ENCODE data around the gene MBD2. TPM values are rescaled to one million over a fixed set of nuclear protein-coding genes. Genes with fewer than 3 reads are reported as not detected.
A peak's percentile ranks its signal among the peaks of the same experiment; 100 is the strongest.

Gene MBD2
- total RNA-seq, 1 donor, result 9.2 TPM

DNA sequence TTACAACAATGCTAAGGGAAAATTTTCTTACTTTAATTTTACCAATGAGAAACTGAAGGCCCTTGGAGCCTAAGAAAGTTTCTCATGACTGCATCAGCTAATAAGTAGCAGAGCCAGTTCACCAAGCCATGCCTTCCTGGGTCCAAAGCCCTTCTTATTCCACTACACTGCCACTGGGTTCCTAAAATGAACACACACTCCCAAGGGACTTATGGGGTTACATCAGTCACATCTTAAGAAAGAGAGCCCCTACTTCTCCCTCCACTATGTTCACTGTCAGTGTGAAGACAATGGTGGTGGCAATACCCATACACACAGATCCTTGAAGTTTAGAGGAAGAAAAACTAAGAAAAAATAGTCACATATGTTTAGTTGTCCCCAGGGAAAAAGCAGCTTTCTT, 20.6 kb downstream of the MBD2 start:
- DNase-seq (ENCODE audit: low read depth in 2 of 3, low spot score in 2 of 3), result no peak

GRCh38 chr18:54202851-54203250, 21.6 kb downstream of the MBD2 start:
- no peak for DNase-seq (ENCODE audit: low read depth in 2 of 3, low spot score in 2 of 3)

DNA sequence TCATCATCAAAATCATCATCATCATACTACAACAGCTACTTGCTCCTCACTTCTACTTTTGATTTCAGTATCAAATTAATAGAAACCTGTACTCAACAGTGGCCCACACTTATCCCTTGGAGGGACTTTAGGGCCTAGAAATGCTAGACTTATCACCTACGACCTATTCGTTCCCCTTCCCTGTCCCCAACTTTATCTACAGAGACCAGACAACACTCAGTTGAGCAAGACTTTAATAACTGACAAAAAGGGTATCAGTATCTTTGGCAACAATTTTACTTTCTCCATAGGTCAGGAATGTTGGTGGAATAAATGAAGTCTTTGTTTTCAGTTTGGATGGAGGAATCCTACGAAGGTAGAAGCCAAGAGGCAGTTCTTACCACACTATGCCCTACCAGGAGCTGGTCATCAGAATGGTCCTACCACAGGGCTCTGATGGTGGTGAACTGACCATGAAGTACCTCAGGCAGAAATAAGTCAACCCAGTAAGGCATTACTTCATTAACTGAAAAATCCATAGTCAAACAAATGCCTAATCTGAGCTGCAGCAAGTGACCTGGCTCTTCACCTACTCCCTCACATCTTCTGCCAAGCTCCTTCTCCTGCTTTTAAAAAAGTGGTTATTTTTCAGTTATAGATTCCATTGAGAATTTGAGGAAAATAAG, 26.6 kb downstream of the MBD2 start:
- DNase-seq (ENCODE audit: low read depth in 2 of 3, low spot score in 2 of 3), result no peak

DNA sequence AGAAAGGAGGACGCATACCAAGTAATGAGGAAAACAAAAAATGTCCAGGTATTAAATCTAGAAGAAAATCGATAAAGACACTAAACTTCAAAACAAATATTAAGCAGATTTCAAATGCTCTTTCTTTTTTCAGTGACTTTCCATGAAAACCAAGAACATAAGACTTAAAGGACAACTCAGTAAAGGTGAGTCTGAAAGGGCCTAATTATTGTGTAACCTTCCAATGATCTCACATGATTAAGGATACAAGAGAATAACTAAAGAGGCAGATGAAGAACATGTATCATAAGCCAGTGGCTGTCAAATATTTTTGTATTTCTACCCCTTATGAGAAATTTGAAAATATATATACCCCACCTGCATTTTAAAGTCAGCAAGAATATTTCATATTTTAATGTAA, 30.7 kb downstream of the MBD2 start:
- DNase-seq (ENCODE audit: low read depth in 2 of 3, low spot score in 2 of 3), result no peak

DNA sequence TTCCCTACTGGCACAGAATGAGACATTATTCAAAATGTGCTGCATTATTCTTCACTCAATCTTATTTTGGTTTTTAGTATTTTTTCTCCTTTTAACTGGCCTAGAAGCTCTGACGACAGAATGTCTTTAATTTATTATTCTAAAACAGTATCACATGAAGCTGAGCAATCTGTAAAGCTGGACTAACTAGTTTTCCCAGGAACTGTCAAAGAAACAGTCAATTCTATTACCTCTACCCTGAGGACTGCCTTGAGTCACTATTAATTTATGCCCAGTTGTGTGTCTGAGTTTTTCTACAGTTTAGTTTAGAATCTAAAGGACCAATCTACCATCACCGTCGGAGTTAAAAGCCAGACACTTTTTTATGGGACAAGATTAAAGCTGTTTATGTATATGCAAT, 31.6 kb downstream of the MBD2 start:
- no peak for DNase-seq (ENCODE audit: low read depth in 2 of 3, low spot score in 2 of 3)

GRCh38 chr18:54192415-54192814, 32.1 kb downstream of the MBD2 start:
- DNase-seq (ENCODE audit: low read depth in 2 of 3, low spot score in 2 of 3), result no peak

GRCh38 chr18:54191352-54191751, 33.1 kb downstream of the MBD2 start:
- DNase-seq (ENCODE audit: low read depth in 2 of 3, low spot score in 2 of 3), result no peak

- DNase-seq (ENCODE audit: low read depth in 2 of 3, low spot score in 2 of 3), result no peak
Measured at GRCh38 chr18:54187372-54187771, 37.1 kb downstream of the MBD2 start.

DNA sequence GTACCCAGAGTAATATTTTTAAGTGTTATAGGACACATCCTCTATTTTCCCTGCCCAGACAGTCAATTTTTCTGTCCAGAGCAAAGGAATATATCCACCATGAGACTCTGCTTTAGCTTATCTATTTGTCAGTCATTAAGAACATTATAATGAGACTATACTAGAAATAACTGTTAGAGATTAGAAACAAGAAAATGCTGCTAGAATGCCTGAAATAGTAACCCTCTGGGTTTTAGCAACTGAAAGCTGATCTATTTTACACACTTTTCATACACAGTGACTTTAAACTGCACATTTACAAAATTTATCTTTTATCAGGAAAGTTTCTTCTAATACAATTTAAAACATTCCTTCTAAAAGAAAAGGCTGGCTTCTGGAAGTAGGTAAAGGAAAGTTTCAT, 39.6 kb downstream of the MBD2 start:
- DNase-seq (ENCODE audit: low read depth in 2 of 3, low spot score in 2 of 3), result no peak

DNA sequence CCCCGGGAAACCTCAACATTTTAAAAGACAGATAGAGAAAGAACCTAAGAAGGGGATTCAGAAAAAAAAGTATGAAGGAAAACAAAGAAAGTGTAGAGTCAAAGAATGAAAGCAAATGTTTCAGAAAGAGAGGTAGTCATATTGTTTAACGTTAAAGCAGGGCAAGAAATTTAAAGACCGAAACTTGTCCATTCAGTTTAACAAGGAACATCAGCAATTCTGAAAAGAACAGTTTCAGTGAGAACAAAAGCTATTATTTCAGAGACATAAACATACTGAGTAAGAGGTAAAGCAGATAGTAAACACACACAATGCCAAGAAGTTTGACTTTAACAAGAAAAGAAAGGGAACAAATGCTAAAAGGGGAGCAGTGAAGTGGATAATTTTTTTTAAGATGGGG, 41.1 kb downstream of the MBD2 start:
- no peak for DNase-seq (ENCODE audit: low read depth in 2 of 3, low spot score in 2 of 3)

DNA sequence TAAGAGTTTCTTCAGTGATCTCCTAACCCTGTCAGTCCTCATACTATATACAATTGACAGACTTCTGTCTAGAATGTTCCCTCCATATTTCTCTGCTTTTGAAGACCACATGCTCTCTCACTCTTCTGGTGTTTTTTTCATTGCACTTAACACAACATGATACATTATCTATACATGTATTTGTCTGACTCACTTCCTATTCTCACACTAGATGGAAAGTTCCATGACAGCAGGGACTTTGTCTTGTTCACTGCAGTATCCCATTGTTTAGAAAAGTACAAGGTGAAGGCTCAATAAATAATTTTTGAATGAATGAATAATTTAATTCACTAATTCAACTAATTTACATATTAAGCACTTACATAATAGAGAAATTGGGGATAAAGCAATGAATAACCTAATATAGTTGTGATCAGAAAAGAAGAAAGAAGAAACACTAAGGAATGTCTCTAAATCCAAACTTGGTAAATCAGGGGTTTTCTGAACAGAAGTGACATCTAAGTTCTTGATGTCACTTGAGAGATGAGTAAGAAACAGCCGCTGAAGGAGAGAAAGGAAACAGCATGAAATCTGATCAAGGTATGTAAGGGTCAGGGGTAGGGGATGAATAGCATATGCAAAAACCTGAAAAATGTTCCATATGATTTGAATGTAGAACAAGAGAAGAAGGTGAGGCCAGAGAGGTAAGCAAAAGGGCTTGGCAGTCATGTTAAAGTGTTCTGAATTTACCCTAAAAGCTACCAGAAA, 42.4 kb downstream of the MBD2 start:
- no peak for DNase-seq (ENCODE audit: low read depth in 2 of 3, low spot score in 2 of 3)

- DNase-seq (ENCODE audit: low read depth in 2 of 3, low spot score in 2 of 3), result peak in 1 of 3 donors; percentile 8
Measured at GRCh38 chr18:54173980-54174630, 50.4 kb downstream of the MBD2 start.

- no peak for DNase-seq (ENCODE audit: low read depth in 2 of 3, low spot score in 2 of 3)
Measured at GRCh38 chr18:54173250-54173649, 51.2 kb downstream of the MBD2 start.

DNA sequence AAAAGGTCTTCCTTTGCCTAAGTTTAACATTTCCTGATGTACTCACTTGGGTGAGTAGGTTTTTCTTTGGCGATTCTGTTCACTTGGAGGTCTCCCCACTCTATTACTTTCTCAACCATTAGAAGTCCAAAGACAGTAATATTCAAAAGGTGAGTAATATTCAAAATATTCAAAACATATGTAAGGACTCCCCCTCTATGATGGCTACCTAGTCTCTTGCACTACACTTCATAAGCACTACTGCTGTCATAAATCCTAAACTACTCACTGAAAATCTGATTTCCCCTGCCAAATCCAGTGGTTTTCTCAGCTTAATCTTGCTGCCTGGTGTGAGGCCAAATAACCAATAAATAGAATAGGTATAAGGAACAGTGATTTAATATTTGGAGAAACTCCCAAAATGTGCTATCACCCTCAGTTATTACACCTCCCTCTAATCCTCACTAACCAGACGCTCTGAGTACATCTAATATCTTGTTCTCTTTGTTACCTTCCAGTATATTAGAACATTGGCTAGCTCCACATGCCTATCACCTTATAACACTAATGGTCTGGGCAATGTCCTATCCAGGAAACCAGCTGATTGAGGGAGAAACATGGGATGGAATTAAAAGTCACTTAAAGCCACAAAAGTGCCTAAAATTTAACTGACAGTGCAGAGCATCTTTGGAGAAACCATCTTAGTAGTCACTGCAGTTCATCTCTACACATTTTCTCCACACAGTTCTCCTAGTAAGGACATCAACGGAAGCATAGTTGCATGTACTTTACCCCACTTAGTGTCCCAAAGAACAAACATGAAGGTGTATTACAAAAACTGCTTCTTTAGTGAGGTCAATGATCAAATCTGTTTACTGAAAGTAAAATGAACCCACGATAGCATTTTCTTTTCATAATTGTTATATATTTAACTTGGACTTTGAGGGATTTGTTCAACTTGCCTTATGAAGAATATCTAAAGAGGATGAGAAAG, 54.8 kb downstream of the MBD2 start:
- DNase-seq (ENCODE audit: low read depth in 2 of 3, low spot score in 2 of 3), result no peak

- no peak for DNase-seq (ENCODE audit: low read depth in 2 of 3, low spot score in 2 of 3)
Measured at GRCh38 chr18:54165450-54165849, 59.0 kb downstream of the MBD2 start.

GRCh38 chr18:54163453-54163852, 61.0 kb downstream of the MBD2 start:
- DNase-seq (ENCODE audit: low read depth in 2 of 3, low spot score in 2 of 3), result no peak

DNA sequence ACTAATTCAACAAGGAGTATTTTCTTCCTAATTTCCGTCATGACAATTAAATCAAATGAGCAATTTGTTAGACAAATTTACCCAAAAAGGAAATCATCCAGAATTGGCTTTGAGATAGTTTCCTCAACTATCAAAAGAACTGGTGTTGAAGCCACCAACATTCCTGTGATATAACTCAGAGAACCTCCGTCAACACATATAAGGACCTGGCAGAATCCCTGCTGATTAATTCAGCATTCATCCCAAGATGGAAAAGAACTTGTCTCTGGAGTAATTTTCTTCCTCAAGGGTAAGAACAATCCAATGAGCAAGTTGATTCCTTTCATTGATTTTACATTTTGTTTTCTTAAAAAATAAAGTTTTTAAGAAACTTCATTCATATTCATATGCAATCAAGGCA, 62.0 kb downstream of the MBD2 start:
- DNase-seq (ENCODE audit: low read depth in 2 of 3, low spot score in 2 of 3), result no peak

DNA sequence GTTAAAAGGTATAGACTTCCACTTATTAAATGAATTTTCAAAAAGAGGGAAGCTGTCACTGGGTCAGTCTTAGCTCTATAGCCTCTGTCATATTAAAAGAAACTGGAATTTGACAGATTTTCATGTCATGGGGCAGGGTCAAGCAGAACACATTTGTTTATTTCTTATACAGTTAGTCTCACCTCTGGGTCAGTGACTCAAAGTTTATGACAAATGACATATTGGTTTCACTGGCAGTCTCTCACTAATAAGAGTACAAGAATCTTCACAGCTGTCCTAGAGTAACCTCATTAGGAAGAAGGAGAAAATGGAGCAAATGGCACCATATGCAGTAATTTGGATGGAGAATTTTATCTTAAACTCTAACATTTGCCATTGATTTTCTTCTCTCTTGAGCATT, 63.2 kb downstream of the MBD2 start:
- no peak for DNase-seq (ENCODE audit: low read depth in 2 of 3, low spot score in 2 of 3)

DNA sequence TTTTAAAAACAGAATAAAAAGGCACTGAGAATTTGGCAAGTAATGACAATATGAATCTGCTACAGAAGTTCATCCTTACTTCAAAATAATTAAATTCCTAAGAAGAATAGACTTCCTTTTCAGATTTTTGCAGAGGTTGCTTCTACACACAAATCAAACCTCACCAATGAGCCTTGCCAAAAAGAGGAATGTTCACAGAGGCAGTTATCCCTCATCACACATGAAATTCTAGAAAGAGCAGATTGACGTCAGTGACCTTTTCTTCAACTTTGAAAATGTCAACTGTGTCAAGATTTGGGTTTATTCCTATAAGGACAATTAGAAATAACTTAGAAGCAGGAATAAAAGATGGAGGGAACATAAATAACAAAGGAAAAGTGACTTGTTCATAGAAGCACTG, 64.6 kb downstream of the MBD2 start:
- DNase-seq (ENCODE audit: low read depth in 2 of 3, low spot score in 2 of 3), result no peak

DNA sequence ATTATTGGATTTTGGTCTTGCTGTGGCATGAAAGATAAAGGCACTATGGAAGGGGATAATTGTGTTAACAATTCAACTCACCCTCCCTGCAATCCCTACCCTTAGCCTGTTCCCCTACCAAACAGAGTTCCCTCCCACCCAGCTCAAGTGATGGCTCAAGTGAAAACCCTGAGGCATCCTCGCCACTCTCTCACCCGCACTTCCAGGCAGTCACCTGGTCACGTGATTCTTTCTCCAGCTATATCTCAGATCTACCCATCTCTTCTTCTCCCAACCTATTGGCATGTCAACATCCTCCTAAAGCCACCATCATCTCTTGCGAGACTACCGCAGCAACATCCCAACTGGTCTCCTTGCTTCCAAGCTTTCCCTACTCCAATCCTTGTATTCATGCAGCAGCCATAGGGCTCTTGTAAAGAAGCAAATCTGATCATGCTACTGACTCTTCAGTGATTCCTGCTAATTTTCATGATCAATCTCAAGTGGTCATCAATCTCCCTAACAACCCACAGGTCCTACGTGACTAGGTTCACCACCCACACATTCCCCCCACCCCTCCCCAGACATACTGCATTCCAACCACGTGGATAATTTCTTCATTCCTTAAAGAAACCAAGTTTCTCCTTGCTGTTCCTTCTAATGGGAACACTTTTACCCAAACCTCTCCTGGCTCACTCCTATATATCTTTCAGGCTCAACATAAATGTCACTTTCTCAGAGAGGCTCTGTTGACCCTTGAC, 66.7 kb downstream of the MBD2 start:
- no peak for DNase-seq (ENCODE audit: low read depth in 2 of 3, low spot score in 2 of 3)

Data from hematopoietic multipotent progenitor cell (in vitro differentiated cells).